ENCODE measurements around the gene ALDH1L1. TPM values are rescaled to one million over a fixed set of nuclear protein-coding genes. Genes with fewer than 3 reads are reported as not detected.

ALDH1L1 gene
- total RNA-seq, 1 experiment from 2014 or later = 0.41 TPM

DNA sequence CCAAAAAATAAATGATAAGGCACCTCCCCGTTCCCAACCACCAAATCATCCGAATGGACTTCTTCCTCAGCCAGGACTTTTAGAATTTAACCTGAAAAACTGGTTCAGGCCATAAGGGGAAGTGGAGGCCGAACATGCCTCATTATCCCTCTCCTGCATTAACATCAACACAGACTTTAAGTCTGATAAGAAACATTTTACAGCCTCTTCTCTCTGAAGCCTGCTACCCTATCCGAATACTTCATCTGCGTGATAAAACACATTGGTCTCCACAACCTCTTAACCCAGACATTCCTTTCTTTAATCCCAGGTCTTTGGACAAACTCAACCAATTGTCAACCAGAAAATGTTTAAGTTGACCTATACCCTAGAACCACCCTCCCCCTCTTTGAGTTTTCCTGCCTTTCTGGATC lies 95.6 kb downstream of the ALDH1L1 start:
- no peaks in the 10 kb centered on the region for H3K27me3 Mint-ChIP-seq (ENCODE audit: insufficient read depth, unreplicated experiment)
- no peak for DNase-seq
- H3K36me3 Mint-ChIP-seq (ENCODE audit: insufficient read depth, unreplicated experiment) = no peaks in the 10 kb centered on the region
- ChIA-PET CTCF (interaction anchor here (0.9 kb wide), 1 partner anchor 156 kb away, joined by 3 read pairs; no protein-coding TSS in a partner anchor), POLR2A (interaction anchor here (1.0 kb wide), 1 partner anchor 24 kb away, joined by 3 read pairs; no protein-coding TSS in a partner anchor)
- TF ChIP-seq, protein P1, sequence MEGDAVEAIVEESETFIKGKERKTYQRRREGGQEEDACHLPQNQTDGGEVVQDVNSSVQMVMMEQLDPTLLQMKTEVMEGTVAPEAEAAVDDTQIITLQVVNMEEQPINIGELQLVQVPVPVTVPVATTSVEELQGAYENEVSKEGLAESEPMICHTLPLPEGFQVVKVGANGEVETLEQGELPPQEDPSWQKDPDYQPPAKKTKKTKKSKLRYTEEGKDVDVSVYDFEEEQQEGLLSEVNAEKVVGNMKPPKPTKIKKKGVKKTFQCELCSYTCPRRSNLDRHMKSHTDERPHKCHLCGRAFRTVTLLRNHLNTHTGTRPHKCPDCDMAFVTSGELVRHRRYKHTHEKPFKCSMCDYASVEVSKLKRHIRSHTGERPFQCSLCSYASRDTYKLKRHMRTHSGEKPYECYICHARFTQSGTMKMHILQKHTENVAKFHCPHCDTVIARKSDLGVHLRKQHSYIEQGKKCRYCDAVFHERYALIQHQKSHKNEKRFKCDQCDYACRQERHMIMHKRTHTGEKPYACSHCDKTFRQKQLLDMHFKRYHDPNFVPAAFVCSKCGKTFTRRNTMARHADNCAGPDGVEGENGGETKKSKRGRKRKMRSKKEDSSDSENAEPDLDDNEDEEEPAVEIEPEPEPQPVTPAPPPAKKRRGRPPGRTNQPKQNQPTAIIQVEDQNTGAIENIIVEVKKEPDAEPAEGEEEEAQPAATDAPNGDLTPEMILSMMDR (IDR thresholded peaks at IDR 0.05; ENCODE audit: insufficient read depth in 1 of 2, low read depth in 1 of 2, low read length in 1 of 2, severe bottlenecking in 1 of 2, unreplicated experiment in 1 of 2) = no peak
- intact Hi-C loops (cut with micrococcal nuclease; ENCODE audit: unreplicated experiment) = loop anchor here (1.0 to 10.0 kb wide), 2 partner anchors 94 to 170 kb away; no protein-coding TSS in a partner anchor
- H3K4me3 Mint-ChIP-seq (ENCODE audit: unreplicated experiment) = peak overlapping the region; percentile 81
- TSS peak; percentile 71 for BruUV-seq (replicated peaks)
- H3K27ac Mint-ChIP-seq (ENCODE audit: unreplicated experiment) = peak overlapping the region; percentile 85
- no peaks in the 10 kb centered on the region for H3K9me3 Mint-ChIP-seq (ENCODE audit: unreplicated experiment)
- H3K36me3 ChIP-seq (ENCODE audit: control insufficient read depth, insufficient read depth, low read length) = no peaks in the 10 kb centered on the region
- H3K4me1 ChIP-seq = peaks cover 7% of the 10 kb centered on the region; the same call in 1 of the 2 replicates
- H3K4me3 ChIP-seq (ENCODE audit: low read depth, low read length) = peak overlapping the region; percentile 73
- no peaks in the 10 kb centered on the region for H3K27me3 ChIP-seq (replicated peaks; ENCODE audit: control insufficient read depth, insufficient read depth, low read length)
- H3K4me1 Mint-ChIP-seq (ENCODE audit: low read depth, unreplicated experiment) = peaks cover 15% of the 10 kb centered on the region
- H3K9me3 ChIP-seq = peaks cover 23% of the 10 kb centered on the region

DNA sequence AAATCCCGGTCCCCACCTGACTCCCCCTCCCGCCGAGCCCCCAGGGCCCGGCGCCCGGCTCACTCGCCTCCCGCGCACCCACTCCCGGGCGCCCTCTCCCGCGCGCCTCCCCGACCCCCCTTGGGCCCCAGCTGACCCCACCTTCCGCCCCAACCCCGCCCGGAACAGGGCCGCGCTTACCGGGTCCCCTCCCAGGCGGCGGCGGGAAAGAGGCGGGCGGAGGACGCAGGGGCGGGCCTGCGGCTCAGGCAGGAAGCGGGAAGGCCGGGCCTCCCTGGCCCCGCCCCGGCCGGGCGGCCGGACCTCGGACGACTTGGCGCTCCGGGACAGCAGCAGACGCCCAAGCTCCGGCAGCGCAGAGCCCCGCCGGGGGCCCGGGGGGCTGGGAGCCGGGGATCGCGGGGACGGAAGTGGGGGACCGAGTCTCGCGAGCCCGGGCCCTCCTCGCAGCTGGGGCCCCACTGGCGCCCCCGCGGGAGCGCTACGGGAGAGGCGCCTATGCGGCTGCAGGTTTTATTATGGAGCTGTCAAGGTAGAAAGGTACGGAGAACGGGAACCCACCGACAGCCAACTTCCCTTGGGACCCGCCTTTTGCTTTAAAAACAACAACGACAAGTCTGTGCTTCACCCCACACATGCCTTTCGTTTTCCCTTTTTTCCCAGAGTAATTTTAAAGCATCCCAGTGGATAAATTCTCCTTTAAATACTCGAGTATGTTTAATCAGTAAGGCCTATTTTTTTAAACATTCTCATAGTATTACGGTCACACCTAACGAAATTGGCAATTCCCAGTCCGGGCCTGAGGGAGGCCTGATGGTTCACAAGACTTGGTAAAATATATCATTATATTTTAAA lies 96.2 kb downstream of the ALDH1L1 start, which contains the start of gene SLC41A3:
Gene SLC41A3, minus strand, starts transcription at position 212 of the 855 bp plus-strand sequence. CDS start 15,905 bp downstream, outside the sequence.
- H3K4me1 Mint-ChIP-seq (ENCODE audit: low read depth, unreplicated experiment) = peaks cover 15% of the 10 kb centered on the region
- Histone ChIP-seq H3K36me3 (ENCODE audit: control insufficient read depth, insufficient read depth, low read length) (no peaks in the 10 kb centered on the region), H3K27me3 (replicated peaks; ENCODE audit: control insufficient read depth, insufficient read depth, low read length) (no peaks in the 10 kb centered on the region), H3K4me3 (ENCODE audit: low read depth, low read length) (peak within 1 kb of the TSS; percentile 73), H3K9me3 (peaks cover 23% of the 10 kb centered on the region), H3K4me1 (peaks cover 7% of the 10 kb centered on the region; the same call in 1 of the 2 replicates)
- H3K27me3 Mint-ChIP-seq (ENCODE audit: insufficient read depth, unreplicated experiment) = no peaks in the 10 kb centered on the region
- CTCF ChIA-PET = interaction anchor here (0.6 to 0.9 kb wide), 4 partner anchors 64 to 427 kb away, joined by 3 to 4 read pairs (median 4); no protein-coding TSS in a partner anchor
- intact Hi-C loops (cut with micrococcal nuclease; ENCODE audit: unreplicated experiment) = loop anchor here (1.0 to 10.0 kb wide), 2 partner anchors 94 to 169 kb away; no protein-coding TSS in a partner anchor
- TF ChIP-seq, protein P1 (IDR thresholded peaks at IDR 0.05; ENCODE audit: insufficient read depth in 1 of 2, low read depth in 1 of 2, low read length in 1 of 2, severe bottlenecking in 1 of 2, unreplicated experiment in 1 of 2) = peak; percentile 26 to 53
- BruUV-seq (replicated peaks) = no TSS peak
- H3K4me3 Mint-ChIP-seq (ENCODE audit: unreplicated experiment) = peak within 1 kb of the TSS; percentile 81
- H3K36me3 Mint-ChIP-seq (ENCODE audit: insufficient read depth, unreplicated experiment) = no peaks in the 10 kb centered on the region
- POLR2A ChIA-PET = interaction anchor here (0.6 to 1.0 kb wide), 3 partner anchors 24 to 314 kb away, joined by 3 to 17 read pairs (median 7); no protein-coding TSS in a partner anchor
- no peaks in the 10 kb centered on the region for H3K9me3 Mint-ChIP-seq (ENCODE audit: unreplicated experiment)
- peak; percentile 91 to 94 for DNase-seq
- peak within 1 kb of the TSS; percentile 85 for H3K27ac Mint-ChIP-seq (ENCODE audit: unreplicated experiment)

DNA sequence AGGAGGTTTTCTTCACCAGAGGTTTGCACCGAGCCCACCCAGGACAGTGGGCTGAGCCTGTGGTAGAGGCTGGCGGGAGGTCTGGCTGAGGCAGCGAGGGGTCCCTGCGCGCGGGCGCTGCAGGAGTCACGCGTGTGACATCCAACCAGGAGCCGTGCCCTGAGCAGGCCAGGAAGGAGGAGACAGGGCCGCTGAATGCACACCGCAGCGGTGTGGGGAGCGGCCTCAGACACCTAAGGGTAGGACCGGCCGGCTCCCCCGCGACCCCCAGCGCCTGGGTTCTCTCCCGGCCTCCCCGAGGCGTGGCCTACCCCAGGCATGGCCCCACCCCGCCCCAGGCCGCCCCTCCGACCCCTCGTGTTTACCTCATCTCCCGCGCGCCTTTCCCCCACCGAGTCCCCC lies 96.9 kb downstream of the ALDH1L1 start:
- BruUV-seq (replicated peaks) = no TSS peak
- H3K36me3 Mint-ChIP-seq (ENCODE audit: insufficient read depth, unreplicated experiment) = no peaks in the 10 kb centered on the region
- H3K4me1 Mint-ChIP-seq (ENCODE audit: low read depth, unreplicated experiment) = peaks cover 15% of the 10 kb centered on the region
- peak; percentile 47 to 56 for DNase-seq
- peak overlapping the region; percentile 81 for H3K4me3 Mint-ChIP-seq (ENCODE audit: unreplicated experiment)
- Histone ChIP-seq H3K27me3 (replicated peaks; ENCODE audit: control insufficient read depth, insufficient read depth, low read length) (no peaks in the 10 kb centered on the region), H3K36me3 (ENCODE audit: control insufficient read depth, insufficient read depth, low read length) (no peaks in the 10 kb centered on the region), H3K4me1 (peaks cover 7% of the 10 kb centered on the region; the same call in 1 of the 2 replicates), H3K9me3 (peaks cover 20% of the 10 kb centered on the region), H3K4me3 (ENCODE audit: low read depth, low read length) (peak overlapping the region; percentile 73)
- H3K27me3 Mint-ChIP-seq (ENCODE audit: insufficient read depth, unreplicated experiment) = no peaks in the 10 kb centered on the region
- H3K27ac Mint-ChIP-seq (ENCODE audit: unreplicated experiment) = peak overlapping the region; percentile 72
- CTCF ChIA-PET = interaction anchor here (0.7 kb wide), 2 partner anchors 63 to 184 kb away, joined by 4 read pairs; no protein-coding TSS in a partner anchor
- intact Hi-C loops (cut with micrococcal nuclease; ENCODE audit: unreplicated experiment) = loop anchor here (10.0 kb wide), 1 partner anchor 169 kb away; no protein-coding TSS in a partner anchor
- no peaks in the 10 kb centered on the region for H3K9me3 Mint-ChIP-seq (ENCODE audit: unreplicated experiment)
- TF ChIP-seq, protein P1 (IDR thresholded peaks at IDR 0.05; ENCODE audit: insufficient read depth in 1 of 2, low read depth in 1 of 2, low read length in 1 of 2, severe bottlenecking in 1 of 2, unreplicated experiment in 1 of 2) = no peak
- POLR2A ChIA-PET = interaction anchor here (0.6 to 0.7 kb wide), 2 partner anchors 187 to 315 kb away, joined by 7 to 17 read pairs; no protein-coding TSS in a partner anchor

Measured in Caco-2 (cell line).